ENCODE data around the gene BOD1. TPM values are rescaled to one million over a fixed set of nuclear protein-coding genes. Genes with fewer than 3 reads are reported as not detected.
"Not testable (repeated sequence)": the region's sequence is repeated elsewhere in the genome, so short reads cannot be mapped to it uniquely, and the experiment has no call there.

BOD1 gene
- total RNA-seq, 4 donors from 2014 or later = 62.4 to 86.0 (median 74.7) TPM

GRCh38 chr5:173592050-173592669 is 24.3 kb downstream of the BOD1 start:
- Histone ChIP-seq H3K36me3 (no peaks in the 10 kb centered on the region), H3K4me1 (no peaks in the 10 kb centered on the region), H3K4me3 (replicated peaks in 1 of 3) (no peak overlapping the region), H3K9me3 (no peaks in the 10 kb centered on the region), H3K27me3 (no peaks in the 10 kb centered on the region), H3K27ac (no peak overlapping the region)
- no peak for DNase-seq
- 74 to 81% methylated on average over 2 of the region's 2 CpGs for WGBS, 2 donors
- TF ChIP-seq POLR2A (IDR thresholded peaks at IDR 0.05) = no peak
- TF ChIP-seq, protein P1, sequence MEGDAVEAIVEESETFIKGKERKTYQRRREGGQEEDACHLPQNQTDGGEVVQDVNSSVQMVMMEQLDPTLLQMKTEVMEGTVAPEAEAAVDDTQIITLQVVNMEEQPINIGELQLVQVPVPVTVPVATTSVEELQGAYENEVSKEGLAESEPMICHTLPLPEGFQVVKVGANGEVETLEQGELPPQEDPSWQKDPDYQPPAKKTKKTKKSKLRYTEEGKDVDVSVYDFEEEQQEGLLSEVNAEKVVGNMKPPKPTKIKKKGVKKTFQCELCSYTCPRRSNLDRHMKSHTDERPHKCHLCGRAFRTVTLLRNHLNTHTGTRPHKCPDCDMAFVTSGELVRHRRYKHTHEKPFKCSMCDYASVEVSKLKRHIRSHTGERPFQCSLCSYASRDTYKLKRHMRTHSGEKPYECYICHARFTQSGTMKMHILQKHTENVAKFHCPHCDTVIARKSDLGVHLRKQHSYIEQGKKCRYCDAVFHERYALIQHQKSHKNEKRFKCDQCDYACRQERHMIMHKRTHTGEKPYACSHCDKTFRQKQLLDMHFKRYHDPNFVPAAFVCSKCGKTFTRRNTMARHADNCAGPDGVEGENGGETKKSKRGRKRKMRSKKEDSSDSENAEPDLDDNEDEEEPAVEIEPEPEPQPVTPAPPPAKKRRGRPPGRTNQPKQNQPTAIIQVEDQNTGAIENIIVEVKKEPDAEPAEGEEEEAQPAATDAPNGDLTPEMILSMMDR (IDR thresholded peaks at IDR 0.05) = peak in 5 of 6 experiments; percentile 15 to 51 (median 46)
- intact Hi-C loops (cut with DNase I) = no loop called here

- Histone ChIP-seq H3K36me3 (no peaks in the 10 kb centered on the region), H3K4me1 (no peaks in the 10 kb centered on the region), H3K4me3 (replicated peaks in 1 of 3) (no peak overlapping the region), H3K9me3 (no peaks in the 10 kb centered on the region), H3K27ac (no peak overlapping the region), H3K27me3 (no peaks in the 10 kb centered on the region)
- 77 to 79% methylated on average over 11 of the region's 11 CpGs for WGBS, 2 donors
- DNase-seq = no peak
- no peak for TF ChIP-seq POLR2A (IDR thresholded peaks at IDR 0.05)
- TF ChIP-seq, protein P1 (IDR thresholded peaks at IDR 0.05) = no peak
- intact Hi-C loops (cut with DNase I) = no loop called here
These were observed 25.4 kb downstream of the BOD1 start for GRCh38 chr5:173591056-173591514.

GRCh38 chr5:173590436-173591055 is 25.9 kb downstream of the BOD1 start:
- DNase-seq = no peak
- Histone ChIP-seq H3K27ac (no peak overlapping the region), H3K9me3 (no peaks in the 10 kb centered on the region), H3K27me3 (no peaks in the 10 kb centered on the region), H3K4me1 (no peaks in the 10 kb centered on the region), H3K36me3 (no peaks in the 10 kb centered on the region), H3K4me3 (replicated peaks in 1 of 3) (no peak overlapping the region)
- TF ChIP-seq, protein P1 (IDR thresholded peaks at IDR 0.05) = no peak
- TF ChIP-seq POLR2A (IDR thresholded peaks at IDR 0.05) = no peak
- WGBS, 2 donors = 73 to 74% methylated on average over 8 of the region's 8 CpGs
- intact Hi-C loops (cut with DNase I) = no loop called here

DNA sequence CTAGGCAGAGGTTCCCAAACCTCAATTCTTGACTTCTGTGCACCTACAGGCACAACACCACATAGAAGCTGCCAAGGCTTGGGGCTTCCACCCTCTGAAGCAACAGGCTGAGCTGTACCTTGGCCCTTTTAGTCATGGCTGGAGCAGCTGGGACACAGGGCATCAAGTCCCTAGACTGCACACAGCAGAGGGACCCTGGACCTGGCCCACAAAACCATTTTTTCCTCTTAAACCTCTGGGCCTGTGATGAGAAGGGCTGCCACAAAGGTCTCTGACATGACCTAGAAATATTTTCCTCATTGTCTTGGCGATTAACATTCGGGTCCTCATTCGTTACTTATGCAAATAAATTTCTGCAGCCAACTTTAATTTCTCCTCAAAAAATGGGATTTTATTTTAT is 30.3 kb downstream of the BOD1 start:
- DNase-seq; intact Hi-C loops (cut with DNase I); H3K4me1 ChIP-seq; H3K4me3 ChIP-seq (replicated peaks in 1 of 3); H3K27ac ChIP-seq; H3K36me3 ChIP-seq; H3K9me3 ChIP-seq; H3K27me3 ChIP-seq: not testable (repeated sequence)
- 96 to 98% methylated on average over 3 of the region's 3 CpGs for WGBS, 2 donors

- intact Hi-C loops (cut with DNase I) = no loop called here
- Histone ChIP-seq H3K4me1 (no peaks in the 10 kb centered on the region), H3K27me3 (no peaks in the 10 kb centered on the region), H3K36me3 (no peaks in the 10 kb centered on the region), H3K9me3 (no peaks in the 10 kb centered on the region), H3K27ac (no peak overlapping the region), H3K4me3 (replicated peaks in 1 of 3) (no peak overlapping the region)
- no peak for DNase-seq
- TF ChIP-seq, protein P1 (IDR thresholded peaks at IDR 0.05) = no peak
- no peak for TF ChIP-seq POLR2A (IDR thresholded peaks at IDR 0.05)
- 64 to 66% methylated on average over 2 of the region's 2 CpGs for WGBS, 2 donors
These were observed 33.1 kb downstream of the BOD1 start for GRCh38 chr5:173583346-173583745.

Data from thyroid gland (tissue), 4 donors.